ENCODE measurements around the gene SMARCD1.

SMARCD1 gene

GRCh38 chr12:50057000-50057841 lies 27.9 kb upstream of the SMARCD1 start, which contains the start of gene ASIC1:
TSS of gene ASIC1 (plus strand) at chr12:50057596. CDS start at chr12:50058767, 1,171 bp downstream.
- DNase-seq, result peak; percentile 20

- DNase-seq, result no peak
Observed at GRCh38 chr12:50057896-50058670, 27.1 kb upstream of the SMARCD1 start.

- DNase-seq, result no peak
Observed at GRCh38 chr12:50058743-50059312, 26.3 kb upstream of the SMARCD1 start.

- DNase-seq, result no peak
Observed at GRCh38 chr12:50059440-50060119, 25.6 kb upstream of the SMARCD1 start.

GRCh38 chr12:50060120-50060468 lies 25.0 kb upstream of the SMARCD1 start:
- no peak for DNase-seq

- no peak for DNase-seq
Observed at GRCh38 chr12:50061171-50061570, 24.0 kb upstream of the SMARCD1 start.

- no peak for DNase-seq
Observed at GRCh38 chr12:50061946-50062686, 23.0 kb upstream of the SMARCD1 start.

- DNase-seq, result no peak
Observed at GRCh38 chr12:50062728-50063460, 22.2 kb upstream of the SMARCD1 start.

GRCh38 chr12:50065726-50066310 lies 19.3 kb upstream of the SMARCD1 start:
- DNase-seq, result no peak

- DNase-seq, result no peak
Observed at GRCh38 chr12:50066402-50066801, 18.7 kb upstream of the SMARCD1 start.

- DNase-seq, result no peak
Observed at GRCh38 chr12:50069069-50069468, 16.1 kb upstream of the SMARCD1 start.

- no peak for DNase-seq
Observed at GRCh38 chr12:50069539-50069938, 15.6 kb upstream of the SMARCD1 start.

GRCh38 chr12:50070314-50071060 lies 14.7 kb upstream of the SMARCD1 start:
- peak; percentile 23 for DNase-seq

- no peak for DNase-seq
Observed at GRCh38 chr12:50072198-50072907, 12.8 kb upstream of the SMARCD1 start.

GRCh38 chr12:50073206-50073605 lies 11.9 kb upstream of the SMARCD1 start:
- DNase-seq, result no peak

- DNase-seq, result no peak
Observed at GRCh38 chr12:50073712-50074111, 11.4 kb upstream of the SMARCD1 start.

- DNase-seq, result peak; percentile 36
Observed at GRCh38 chr12:50074936-50075807, 10.0 kb upstream of the SMARCD1 start.

GRCh38 chr12:50075808-50076170 lies 9.4 kb upstream of the SMARCD1 start:
- no peak for DNase-seq

GRCh38 chr12:50077099-50077498 lies 8.0 kb upstream of the SMARCD1 start:
- no peak for DNase-seq
